ENCODE measurements around the gene CASP6. TPM values are rescaled to one million over a fixed set of nuclear protein-coding genes. Genes with fewer than 3 reads are reported as not detected.

CASP6 gene
- total and polyA plus RNA-seq, 2 of the 8 experiments (the other 6 are each of a cell fraction or from before 2014, with no cell fraction given) = 29.5 to 35.1 TPM

- Histone ChIP-seq H4K8ac (ENCODE audit: extremely low read depth, insufficient read depth, low read length) (no peak overlapping the region), H2AK5ac (ENCODE audit: low read depth, low read length) (no peak overlapping the region), H3K23me2 (ENCODE audit: low read depth, low read length) (no peaks in the 10 kb centered on the region), H4K5ac (ENCODE audit: insufficient read length, low read depth, low read length) (no peak overlapping the region), H3K4me3 (ENCODE audit: extremely low read depth in 1 of 4, insufficient read depth in 2 of 4, low read depth in 3 of 4, low read length in 4 of 4) (no peak overlapping the region), H2AFZ (ENCODE audit: low read length) (no peak overlapping the region), H3K9ac (replicated peaks in 1 of 4; ENCODE audit: extremely low read depth in 1 of 4, low read depth in 3 of 4, low read length in 3 of 4) (no peak overlapping the region), H2BK12ac (ENCODE audit: low read depth, low read length) (no peak overlapping the region), H3K79me2 (ENCODE audit: control insufficient read depth in 1 of 2, insufficient read depth in 2 of 2, low read length in 2 of 2) (no peaks in the 10 kb centered on the region), H3K4me2 (ENCODE audit: insufficient read depth in 1 of 2, low read depth in 2 of 2, low read length in 2 of 2) (no peak overlapping the region), H4K91ac (replicated peaks; ENCODE audit: insufficient read length, low read length) (no peak overlapping the region), H3K18ac (ENCODE audit: extremely low read depth, low read length) (no peak overlapping the region), H3K23ac (ENCODE audit: insufficient read length) (no peak overlapping the region), H3K27me3 (replicated peaks in 1 of 4; ENCODE audit: control insufficient read depth in 3 of 4, extremely low read depth in 1 of 4, insufficient read depth in 3 of 4, low read length in 3 of 4) (no peaks in the 10 kb centered on the region), H3K9me3 (ENCODE audit: insufficient read depth in 2 of 2, low read depth in 1 of 2, low read length in 1 of 2) (no peaks in the 10 kb centered on the region), H2BK20ac (ENCODE audit: low read length) (no peak overlapping the region), H3K14ac (ENCODE audit: insufficient read length) (no peak overlapping the region), H3K27ac (ENCODE audit: low read depth, low read length) (no peak overlapping the region), H3K4ac (replicated peaks; ENCODE audit: insufficient read length, low read depth, low read length) (no peak overlapping the region), H3K4me1 (replicated peaks in 1 of 4; ENCODE audit: control insufficient read depth in 3 of 4, insufficient read depth in 4 of 4, low read length in 3 of 4) (no peaks in the 10 kb centered on the region), H4K20me1 (replicated peaks in 1 of 2; ENCODE audit: control insufficient read depth in 1 of 2, insufficient read depth in 2 of 2, low read length in 2 of 2) (no peaks in the 10 kb centered on the region), H3K36me3 (ENCODE audit: control insufficient read depth in 2 of 4, insufficient read depth in 4 of 4, low read length in 3 of 4) (peaks cover 0 to 33% (median 12%) of the 10 kb centered on the region in 4 experiments; a peak in 6 of 8 replicates), H3K56ac (replicated peaks; ENCODE audit: insufficient read length, low read depth, low read length) (no peak overlapping the region), H2BK15ac (ENCODE audit: low read length) (no peak overlapping the region), H2BK120ac (replicated peaks; ENCODE audit: low read depth, low read length) (no peak overlapping the region), H2BK5ac (ENCODE audit: low read depth, low read length) (no peak overlapping the region), H3K79me1 (ENCODE audit: low read depth, low read length) (no peaks in the 10 kb centered on the region)
- FAIRE-seq (no peak), DNase-seq (ENCODE audit: low read depth in 1 of 2, low spot score in 2 of 2) (no peak)
- ChIA-PET CTCF (ENCODE audit: partially characterized antibody) (interaction anchor here (0.6 to 1.2 kb wide), 3 partner anchors 34 to 134 kb away, joined by 3 read pairs; no protein-coding TSS in a partner anchor), POLR2A (ENCODE audit: partially characterized antibody) (interaction anchor here (1.0 kb wide), 1 partner anchor 106 kb away, joined by 3 read pairs; the partner anchor contains the start of gene GAR1)
- 100% methylated on average over 1 of the region's 1 CpG; no CpG with 5 or more reads in 1 of the 2 experiments for WGBS, 2 experiments (ENCODE audit: extremely low coverage in 1 of 2, insufficient coverage in 1 of 2, insufficient read length in 1 of 2, insufficient replicate concordance in 2 of 2, low coverage in 1 of 2, low lambda C conversion rate in 2 of 2, missing lambda C conversion rate in 1 of 2)
- TF ChIP-seq USF2 (IDR thresholded peaks at IDR 0.05; ENCODE audit: low read length) (no peak), TAF1 (IDR thresholded peaks at IDR 0.05; ENCODE audit: low read depth, low read length) (no peak)
Measured at GRCh38 chr4:109708990-109709389, 5.7 kb upstream of the CASP6 start.
